ENCODE data around the gene OR51B5. TPM values are rescaled to one million over a fixed set of nuclear protein-coding genes. Genes with fewer than 3 reads are reported as not detected.
A peak's percentile ranks its signal among the peaks of the same experiment; 100 is the strongest.

Gene OR51B5
- total and polyA plus RNA-seq, 2 of the 4 experiments (the other 2 are of a cell fraction): 0.09 to 0.54 TPM

- Histone ChIP-seq H2BK120ac (ENCODE audit: low read depth, low read length) (peak overlapping the region; percentile 100), H3K4ac (ENCODE audit: low read depth, low read length) (peak overlapping the region; percentile 99), H3K36me3 (ENCODE audit: control insufficient read depth, insufficient read depth, low read length) (no peaks in the 10 kb centered on the region), H2BK15ac (ENCODE audit: low read depth, low read length) (peak overlapping the region; percentile 81; the same call in 2 of the 3 replicates), H3K4me1 (ENCODE audit: control insufficient read depth, insufficient read depth, low read length) (peaks cover 26% of the 10 kb centered on the region), H3K4me3 (ENCODE audit: insufficient read depth, low read depth, low read length) (no peak overlapping the region), H3K56ac (ENCODE audit: extremely low read depth, insufficient read depth, low read length) (peak overlapping the region; percentile 91), H3K9me1 (ENCODE audit: insufficient read depth, low read length) (peaks cover 19% of the 10 kb centered on the region), H2AK5ac (ENCODE audit: low read depth, low read length) (peak overlapping the region; percentile 76), H3K27ac (ENCODE audit: insufficient read depth, low read length) (peak overlapping the region; percentile 100), H4K91ac (ENCODE audit: insufficient read depth, low read depth, low read length) (peak overlapping the region; percentile 98), H3K79me1 (ENCODE audit: low read depth in 1 of 2, low read length in 2 of 2) (peaks cover 0 to 18% of the 10 kb centered on the region in 2 experiments; a peak in 2 of 4 replicates), H3K9ac (ENCODE audit: low read depth, low read length) (peak overlapping the region; percentile 71), H3K27me3 (ENCODE audit: control insufficient read depth, insufficient read depth, low read length) (no peaks in the 10 kb centered on the region), H4K8ac (ENCODE audit: low read depth in 2 of 2, low read length in 2 of 2) (peak overlapping the region; percentile 95 to 97), H3K18ac (ENCODE audit: low read depth, low read length) (peak overlapping the region; percentile 100), H4K5ac (ENCODE audit: low read depth, low read length) (peak overlapping the region; percentile 100), H2BK5ac (ENCODE audit: low read depth, low read length, poor library complexity, severe bottlenecking) (peak overlapping the region; percentile 98), H3K14ac (replicated peaks; ENCODE audit: low read depth, low read length) (peak overlapping the region; percentile 99), H2BK20ac (ENCODE audit: low read depth, low read length) (peak overlapping the region; percentile 99), H3K4me2 (ENCODE audit: low read depth, low read length) (peak overlapping the region; percentile 8; the same call in 1 of the 2 replicates), H3K23ac (ENCODE audit: low read depth, low read length) (peak overlapping the region; percentile 80), H3K9me3 (ENCODE audit: control insufficient read depth, insufficient read depth, low read length) (no peaks in the 10 kb centered on the region), H2AK9ac (replicated peaks; ENCODE audit: low read depth, low read length, poor library complexity) (no peak overlapping the region), H2AFZ (replicated peaks; ENCODE audit: low read length, poor library complexity) (no peak overlapping the region), H4K20me1 (ENCODE audit: insufficient read depth, low read length) (no peaks in the 10 kb centered on the region)
- in situ Hi-C loops (cut with MboI; ENCODE audit: low sequenced_read_pairs): loop anchor here (10.0 kb wide), 1 partner anchor 82 kb away; no protein-coding TSS in a partner anchor
- ChIA-PET POLR2A (ENCODE audit: unreplicated experiment) (interaction anchor here (0.6 kb wide), 1 partner anchor 78 kb away, joined by 3 read pairs; no protein-coding TSS in a partner anchor), CTCF (no interaction called here)
- dilution Hi-C loops (cut with HindIII; ENCODE audit: low sequenced_read_pairs, unreplicated experiment): no loop called here
- ATAC-seq (ENCODE audit: low read depth): no peak
- DNase-seq: peak; percentile 34
- TF ChIP-seq CHD1 (IDR thresholded peaks at IDR 0.05; ENCODE audit: low read depth, low read length): no peak
- no peak for TF ChIP-seq RFX5 (IDR thresholded peaks at IDR 0.05; ENCODE audit: low read depth, low read length)
- no peak for TF ChIP-seq MAFK (IDR thresholded peaks at IDR 0.05; ENCODE audit: low read depth, low read length)
- no peak for TF ChIP-seq RAD21 (IDR thresholded peaks at IDR 0.05; ENCODE audit: low read length)
- TF ChIP-seq SMC3 (IDR thresholded peaks at IDR 0.05; ENCODE audit: low read depth, low read length): no peak
- no peak for TF ChIP-seq BHLHE40 (IDR thresholded peaks at IDR 0.05; ENCODE audit: low read depth, low read length)
- no peak for TF ChIP-seq NFE2L2 (IDR thresholded peaks at IDR 0.05; ENCODE audit: low read depth, low read length)
- TF ChIP-seq MXI1 (IDR thresholded peaks at IDR 0.05; ENCODE audit: borderline replicate concordance, low read depth, low read length): no peak
- no peak for TF ChIP-seq FOS (IDR thresholded peaks at IDR 0.05; ENCODE audit: low read depth, low read length)
- no peak for TF ChIP-seq MAZ (IDR thresholded peaks at IDR 0.05; ENCODE audit: borderline replicate concordance, low read depth, low read length)
- no peak for TF ChIP-seq RCOR1 (IDR thresholded peaks at IDR 0.05; ENCODE audit: insufficient replicate concordance, low read length)
- no peak for TF ChIP-seq CTCF (conservative IDR thresholded peaks at IDR 0.05; ENCODE audit: low read depth, low read length)
- TF ChIP-seq POLR2A (IDR thresholded peaks at IDR 0.05; ENCODE audit: low read depth, low read length): no peak
- TF ChIP-seq USF2 (IDR thresholded peaks at IDR 0.05; ENCODE audit: low read depth, low read length): no peak
- no peak for TF ChIP-seq ELK1 (IDR thresholded peaks at IDR 0.05; ENCODE audit: borderline replicate concordance, low read depth, low read length)
- WGBS, 2 experiments (ENCODE audit: extremely low coverage in 2 of 2, insufficient read length in 1 of 2): no CpG with 5 or more reads among the region's 1 CpG
- intact Hi-C loops (cut with micrococcal nuclease): loop anchor here (10.0 kb wide), 1 partner anchor 318 kb away; the partner anchor contains the start of genes TRIM22 and TRIM5
- BruUV-seq (replicated peaks): TSS peak; percentile 92
These were observed 23.5 kb upstream of the OR51B5 start for GRCh38 chr11:5366856-5367255.
